Measurements from ENCODE around the gene TMA7B. TPM values are rescaled to one million over a fixed set of nuclear protein-coding genes. Genes with fewer than 3 reads are reported as not detected.

The TMA7B gene
- total RNA-seq, 1 donor from 2014 or later = not detected

DNA sequence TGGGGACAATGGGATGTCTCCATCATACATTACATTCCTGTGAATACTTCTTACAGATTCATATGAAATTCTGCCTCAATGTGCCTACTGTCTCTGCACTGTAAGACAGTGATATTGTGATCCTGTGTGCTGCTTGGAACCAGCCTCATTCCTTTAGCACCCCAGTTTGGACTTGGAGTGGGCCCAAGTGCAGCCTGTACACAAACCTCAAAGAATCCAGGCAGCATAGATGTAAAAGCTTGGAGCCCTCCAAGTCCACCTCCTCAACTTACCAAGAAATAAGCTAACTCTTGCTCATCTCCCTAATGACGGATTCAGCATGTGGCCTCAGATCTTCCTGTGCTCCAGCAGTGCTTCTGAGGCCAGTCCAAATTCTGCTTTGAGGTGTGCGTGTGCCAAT is 34.9 kb upstream of the TMA7B start:
- TF ChIP-seq, protein P1, sequence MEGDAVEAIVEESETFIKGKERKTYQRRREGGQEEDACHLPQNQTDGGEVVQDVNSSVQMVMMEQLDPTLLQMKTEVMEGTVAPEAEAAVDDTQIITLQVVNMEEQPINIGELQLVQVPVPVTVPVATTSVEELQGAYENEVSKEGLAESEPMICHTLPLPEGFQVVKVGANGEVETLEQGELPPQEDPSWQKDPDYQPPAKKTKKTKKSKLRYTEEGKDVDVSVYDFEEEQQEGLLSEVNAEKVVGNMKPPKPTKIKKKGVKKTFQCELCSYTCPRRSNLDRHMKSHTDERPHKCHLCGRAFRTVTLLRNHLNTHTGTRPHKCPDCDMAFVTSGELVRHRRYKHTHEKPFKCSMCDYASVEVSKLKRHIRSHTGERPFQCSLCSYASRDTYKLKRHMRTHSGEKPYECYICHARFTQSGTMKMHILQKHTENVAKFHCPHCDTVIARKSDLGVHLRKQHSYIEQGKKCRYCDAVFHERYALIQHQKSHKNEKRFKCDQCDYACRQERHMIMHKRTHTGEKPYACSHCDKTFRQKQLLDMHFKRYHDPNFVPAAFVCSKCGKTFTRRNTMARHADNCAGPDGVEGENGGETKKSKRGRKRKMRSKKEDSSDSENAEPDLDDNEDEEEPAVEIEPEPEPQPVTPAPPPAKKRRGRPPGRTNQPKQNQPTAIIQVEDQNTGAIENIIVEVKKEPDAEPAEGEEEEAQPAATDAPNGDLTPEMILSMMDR (conservative IDR thresholded peaks at IDR 0.05; ENCODE audit: low read depth, low read length) = no peak
- no peak for DNase-seq (ENCODE audit: low read depth)

DNA sequence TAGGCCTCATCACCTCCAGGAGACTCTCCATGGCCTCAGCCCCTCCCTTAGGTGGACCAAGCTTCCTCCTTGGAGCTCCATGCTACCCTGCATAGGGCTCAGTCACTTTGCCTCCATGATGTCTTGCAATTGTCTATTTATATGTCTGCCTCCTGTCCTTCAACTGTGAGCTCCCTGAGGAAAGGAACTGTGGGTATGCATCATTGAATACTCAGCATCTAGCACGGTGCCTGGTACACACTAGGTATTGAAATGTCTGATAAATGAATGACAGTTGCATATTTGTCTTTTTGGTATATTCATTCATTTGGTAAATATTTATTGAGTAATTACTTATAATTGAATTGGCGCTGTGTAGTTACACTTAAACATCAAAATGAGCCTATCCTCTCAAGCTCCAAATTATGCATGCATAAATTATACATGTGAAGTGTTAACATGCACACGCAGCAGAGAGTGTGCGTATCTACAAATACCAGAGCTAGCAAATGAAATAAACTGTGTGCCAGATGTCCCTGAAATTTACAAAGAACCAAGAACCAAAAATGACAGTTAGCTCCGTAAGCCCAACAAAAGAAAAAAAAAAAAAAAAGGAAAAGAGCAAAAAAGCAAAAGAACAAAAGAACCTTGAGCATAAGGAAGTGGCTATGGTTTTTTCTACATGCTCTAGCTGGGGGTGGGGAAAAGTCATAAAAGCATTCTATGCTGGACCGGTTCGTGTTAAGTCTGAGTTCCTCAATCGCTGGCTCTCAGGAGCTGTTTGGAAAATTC is 34.1 kb upstream of the TMA7B start:
- no peak overlapping the region for H3K4me3 ChIP-seq (ENCODE audit: low read depth, low read length)
- TF ChIP-seq, protein P1 (conservative IDR thresholded peaks at IDR 0.05; ENCODE audit: low read depth, low read length) = no peak
- no peak for DNase-seq (ENCODE audit: low read depth)

More for the DNA sequence above, 34.9 kb upstream of the TMA7B start:
- no peak overlapping the region for H3K4me3 ChIP-seq (ENCODE audit: low read depth, low read length)

- TF ChIP-seq, protein P1 (conservative IDR thresholded peaks at IDR 0.05; ENCODE audit: low read depth, low read length) = no peak
- DNase-seq (ENCODE audit: low read depth) = no peak
- H3K4me3 ChIP-seq (ENCODE audit: low read depth, low read length) = no peak overlapping the region
Observed at GRCh38 chr22:39926753-39927152, 33.4 kb upstream of the TMA7B start.

DNA sequence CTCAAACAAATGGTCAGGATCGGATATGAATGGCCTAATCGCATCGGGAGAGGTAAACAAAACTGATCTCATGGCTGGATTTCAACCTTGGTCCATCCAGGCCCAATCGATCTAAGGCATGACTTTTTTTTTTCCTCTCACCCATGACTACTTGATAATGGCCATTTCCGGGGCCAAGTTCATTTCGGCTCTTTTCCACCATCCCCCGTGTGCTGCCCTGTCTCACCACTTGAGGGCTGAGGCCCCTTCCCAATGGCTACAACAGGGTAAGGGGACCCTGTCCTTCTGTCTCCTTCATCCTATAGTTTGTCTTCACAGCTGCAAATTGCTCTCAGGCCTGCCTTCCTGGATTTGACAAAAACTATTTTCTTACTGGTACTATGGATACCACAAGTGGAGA is 32.7 kb upstream of the TMA7B start:
- TF ChIP-seq, protein P1 (conservative IDR thresholded peaks at IDR 0.05; ENCODE audit: low read depth, low read length) = no peak
- no peak for DNase-seq (ENCODE audit: low read depth)
- no peak overlapping the region for H3K4me3 ChIP-seq (ENCODE audit: low read depth, low read length)

DNA sequence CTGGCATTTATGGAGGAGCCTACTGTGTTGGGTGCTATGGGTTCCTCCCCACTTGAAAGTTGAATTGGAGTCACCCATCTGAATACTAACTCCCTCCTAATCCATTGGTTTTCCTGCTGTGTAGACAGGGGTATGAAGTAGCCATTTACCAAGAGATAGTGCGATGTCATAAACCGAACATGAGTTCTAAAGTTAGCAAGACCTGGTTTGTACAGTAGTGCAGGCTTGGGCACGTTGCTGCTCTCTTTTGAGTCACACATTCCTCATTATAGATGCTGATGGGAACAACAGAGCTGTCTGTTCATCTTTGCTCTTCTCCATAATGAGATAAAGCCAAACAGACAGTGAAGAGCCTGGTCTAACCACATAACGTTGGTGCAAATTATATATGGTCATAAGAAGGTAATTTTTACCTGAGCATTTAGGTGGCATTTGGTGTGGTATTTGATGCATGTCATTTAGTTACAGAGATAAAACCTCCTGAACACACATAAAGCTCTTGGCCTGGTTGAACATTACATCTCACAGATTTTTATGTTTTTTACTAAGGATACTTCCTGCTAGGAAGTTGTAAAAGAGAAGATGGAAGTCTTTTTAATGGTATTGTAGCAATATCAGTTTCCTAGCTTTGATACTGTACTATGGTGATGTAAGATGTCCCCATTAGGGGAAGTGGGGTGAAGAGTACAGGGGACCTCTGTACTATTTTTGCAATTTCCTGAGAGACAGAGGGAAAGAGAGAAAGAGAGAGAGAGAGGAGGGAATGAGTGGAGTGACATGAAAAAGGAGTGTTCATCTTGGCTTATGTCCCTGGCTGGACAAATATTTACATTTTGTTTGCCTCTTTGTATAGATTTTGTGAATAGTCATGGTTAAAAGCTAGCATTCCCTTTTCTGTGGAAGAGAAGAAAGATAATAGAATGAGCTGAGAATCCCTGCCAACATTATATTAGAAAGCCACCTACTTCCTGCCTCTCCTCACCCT is 31.4 kb upstream of the TMA7B start:
- TF ChIP-seq, protein P1 (conservative IDR thresholded peaks at IDR 0.05; ENCODE audit: low read depth, low read length) = no peak
- no peak overlapping the region for H3K4me3 ChIP-seq (ENCODE audit: low read depth, low read length)
- DNase-seq (ENCODE audit: low read depth) = no peak

DNA sequence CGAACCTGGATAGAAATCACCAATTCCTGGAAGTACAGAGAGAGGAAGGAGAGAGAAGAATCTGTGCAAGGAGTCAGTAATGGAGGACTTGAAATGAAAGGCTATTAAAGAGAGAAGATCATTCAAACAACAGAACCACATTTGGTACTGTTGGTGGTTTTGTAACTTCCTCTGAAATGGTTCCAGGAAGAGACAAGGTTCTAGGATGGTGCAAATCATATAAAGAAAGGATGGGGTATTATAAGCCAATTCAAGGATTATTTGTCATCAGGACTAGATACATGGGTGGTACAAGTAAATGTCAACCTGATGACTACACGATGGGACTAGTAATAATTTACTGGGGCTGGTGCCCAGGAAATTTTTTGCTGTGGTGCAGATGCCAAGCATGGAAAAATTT is 28.9 kb upstream of the TMA7B start:
- DNase-seq (ENCODE audit: low read depth) = no peak
- no peak overlapping the region for H3K4me3 ChIP-seq (ENCODE audit: low read depth, low read length)
- TF ChIP-seq, protein P1 (conservative IDR thresholded peaks at IDR 0.05; ENCODE audit: low read depth, low read length) = no peak
